Measurements from ENCODE around the gene TNIK.

Gene TNIK

GRCh38 chr3:171490901-171491300 is 30.7 kb upstream of the TNIK start:
- TF ChIP-seq CTCF (IDR thresholded peaks at IDR 0.05; ENCODE audit: borderline replicate concordance, control extremely low read depth, extremely low read depth, insufficient read depth, missing control alignments): no peak
- in situ Hi-C loops (cut with MboI; ENCODE audit: low sequenced_read_pairs, unreplicated experiment): no loop called here
- no peak for DNase-seq (ENCODE audit: low spot score)

- no peak for DNase-seq (ENCODE audit: low spot score)
- in situ Hi-C loops (cut with MboI; ENCODE audit: low sequenced_read_pairs, unreplicated experiment): no loop called here
- no peak for TF ChIP-seq CTCF (IDR thresholded peaks at IDR 0.05; ENCODE audit: borderline replicate concordance, control extremely low read depth, extremely low read depth, insufficient read depth, missing control alignments)
These were observed 29.1 kb upstream of the TNIK start for GRCh38 chr3:171489348-171489747.

- no peak for DNase-seq (ENCODE audit: low spot score)
- no peak for TF ChIP-seq CTCF (IDR thresholded peaks at IDR 0.05; ENCODE audit: borderline replicate concordance, control extremely low read depth, extremely low read depth, insufficient read depth, missing control alignments)
- in situ Hi-C loops (cut with MboI; ENCODE audit: low sequenced_read_pairs, unreplicated experiment): no loop called here
These were observed 28.3 kb upstream of the TNIK start for GRCh38 chr3:171488479-171488878.

GRCh38 chr3:171487382-171487781 is 27.2 kb upstream of the TNIK start:
- in situ Hi-C loops (cut with MboI; ENCODE audit: low sequenced_read_pairs, unreplicated experiment): no loop called here
- DNase-seq (ENCODE audit: low spot score): no peak
- TF ChIP-seq CTCF (IDR thresholded peaks at IDR 0.05; ENCODE audit: borderline replicate concordance, control extremely low read depth, extremely low read depth, insufficient read depth, missing control alignments): no peak

GRCh38 chr3:171485338-171485737 is 25.1 kb upstream of the TNIK start:
- DNase-seq (ENCODE audit: low spot score): no peak
- TF ChIP-seq CTCF (IDR thresholded peaks at IDR 0.05; ENCODE audit: borderline replicate concordance, control extremely low read depth, extremely low read depth, insufficient read depth, missing control alignments): no peak
- in situ Hi-C loops (cut with MboI; ENCODE audit: low sequenced_read_pairs, unreplicated experiment): no loop called here

GRCh38 chr3:171481011-171481410 is 20.8 kb upstream of the TNIK start:
- in situ Hi-C loops (cut with MboI; ENCODE audit: low sequenced_read_pairs, unreplicated experiment): no loop called here
- no peak for DNase-seq (ENCODE audit: low spot score)
- TF ChIP-seq CTCF (IDR thresholded peaks at IDR 0.05; ENCODE audit: borderline replicate concordance, control extremely low read depth, extremely low read depth, insufficient read depth, missing control alignments): no peak

GRCh38 chr3:171480526-171480925 is 20.3 kb upstream of the TNIK start:
- DNase-seq (ENCODE audit: low spot score): peak; percentile 56
- in situ Hi-C loops (cut with MboI; ENCODE audit: low sequenced_read_pairs, unreplicated experiment): no loop called here
- TF ChIP-seq CTCF (IDR thresholded peaks at IDR 0.05; ENCODE audit: borderline replicate concordance, control extremely low read depth, extremely low read depth, insufficient read depth, missing control alignments): no peak

All from GM13976 (cell line).